Left ventricle myocardium superior (tissue), 1 donor: ENCODE results near the gene CACNA2D3. TPM values are rescaled to one million over a fixed set of nuclear protein-coding genes. Genes with fewer than 3 reads are reported as not detected.
"Not testable (repeated sequence)": the region's sequence is repeated elsewhere in the genome, so short reads cannot be mapped to it uniquely, and the experiment has no call there.

Experiments used
- ATAC-seq: fragments of 200-7000 bp; cut with Tn5 transposase; one replicate; pipeline ENCODE4 v1.9.1; 2020; ENCODE audit warnings: mild to moderate bottlenecking, moderate library complexity
- DNase-seq: peaks from one replicate; pipeline ENCODE4 v3.0.0-alpha.2; 2020
- intact Hi-C: fragments of 100-400 bp; cut with micrococcal nuclease; formaldehyde crosslinking; loops from one replicate; pipeline ENCODE4 v1.11.0; 2022
- total RNA-seq: library from RNA; stranded (reverse); fragmentation: NEBNext Ultra II Directional; extraction: Animal tissue kit (Norgen Biotek cat#: 25700); gene quantifications from one replicate; pipeline ENCODE4 v1.2.1, GENCODE V29; 2021
- donor health status: DM: no; HTN: yes; CAD: no; lungs with severe emphysema.

Gene CACNA2D3
- total RNA-seq, 1 donor from 2014 or later = 26.9 TPM

- intact Hi-C loops, DNase-seq, ATAC-seq: not testable (repeated sequence)
Observed at GRCh38 chr3:55111906-55112305, 989.6 kb downstream of the CACNA2D3 start.

- ATAC-seq (no peak), DNase-seq (no peak)
- intact Hi-C loops = no loop called here
Observed at GRCh38 chr3:55118451-55118850, 996.1 kb downstream of the CACNA2D3 start.

GRCh38 chr3:55119268-55119667, 996.9 kb downstream of the CACNA2D3 start:
- ATAC-seq (no peak), DNase-seq (no peak)
- intact Hi-C loops = no loop called here

GRCh38 chr3:55122312-55122711, 1000.0 kb downstream of the CACNA2D3 start:
- intact Hi-C loops = no loop called here
- ATAC-seq = no peak

More at GRCh38 chr3:55122312-55122711, 1000.0 kb downstream of the CACNA2D3 start:
- no peak for DNase-seq

Other genes starting within 250 kb of the CACNA2D3 start
- 30.5 TPM for gene ACTR8, start 240.4 kb upstream of the CACNA2D3 start, total RNA-seq
- 111 TPM for gene SELENOK, start 230.7 kb upstream of the CACNA2D3 start, total RNA-seq